ENCODE measurements around the gene CACNB1.
A peak's percentile ranks its signal among the peaks of the same experiment; 100 is the strongest.

CACNB1 gene

GRCh38 chr17:39225308-39225958 lies 28.0 kb upstream of the CACNB1 start, which contains the start of gene STAC2:
TSS of gene STAC2 (minus strand) at chr17:39225945. CDS start at chr17:39225502, 443 bp downstream.
- no peak for DNase-seq

- no peak for DNase-seq
Measured at GRCh38 chr17:39224778-39225307, 27.4 kb upstream of the CACNB1 start.

GRCh38 chr17:39223907-39224777 lies 26.7 kb upstream of the CACNB1 start:
- DNase-seq, result no peak

GRCh38 chr17:39222866-39223834 lies 25.7 kb upstream of the CACNB1 start:
- no peak for DNase-seq

- no peak for DNase-seq
Measured at GRCh38 chr17:39222151-39222550, 24.7 kb upstream of the CACNB1 start.

- DNase-seq, result no peak
Measured at GRCh38 chr17:39221572-39221971, 24.1 kb upstream of the CACNB1 start.

GRCh38 chr17:39219647-39220154 lies 22.2 kb upstream of the CACNB1 start:
- DNase-seq, result no peak

- DNase-seq, result no peak
Measured at GRCh38 chr17:39218906-39219305, 21.4 kb upstream of the CACNB1 start.

GRCh38 chr17:39217734-39218369 lies 20.4 kb upstream of the CACNB1 start:
- DNase-seq, result no peak

- DNase-seq, result no peak
Measured at GRCh38 chr17:39213852-39214251, 16.4 kb upstream of the CACNB1 start.

- no peak for DNase-seq
Measured at GRCh38 chr17:39212841-39213480, 15.5 kb upstream of the CACNB1 start.

GRCh38 chr17:39212195-39212810 lies 14.8 kb upstream of the CACNB1 start:
- DNase-seq, result no peak

GRCh38 chr17:39210093-39210434 lies 12.6 kb upstream of the CACNB1 start:
- no peak for DNase-seq

GRCh38 chr17:39209317-39210092 lies 12.0 kb upstream of the CACNB1 start:
- peak; percentile 90 for DNase-seq

GRCh38 chr17:39208893-39209292 lies 11.4 kb upstream of the CACNB1 start:
- DNase-seq, result no peak

- DNase-seq, result no peak
Measured at GRCh38 chr17:39208136-39208535, 10.7 kb upstream of the CACNB1 start.

GRCh38 chr17:39205112-39205526 lies 7.7 kb upstream of the CACNB1 start:
- no peak for DNase-seq

GRCh38 chr17:39204245-39204644 lies 6.8 kb upstream of the CACNB1 start:
- no peak for DNase-seq

- no peak for DNase-seq
Measured at GRCh38 chr17:39200957-39201510, 3.6 kb upstream of the CACNB1 start.
